Measurements from ENCODE around the gene PCP2.
A peak's percentile ranks its signal among the peaks of the same experiment; 100 is the strongest.

The PCP2 gene

GRCh38 chr19:7618771-7619510 lies 14.6 kb downstream of the PCP2 start:
- peak; percentile 0 for DNase-seq

GRCh38 chr19:7618348-7618747 lies 15.2 kb downstream of the PCP2 start:
- peak; percentile 1 for DNase-seq

GRCh38 chr19:7617735-7618134 lies 15.8 kb downstream of the PCP2 start:
- DNase-seq = no peak

GRCh38 chr19:7617172-7617571 lies 16.3 kb downstream of the PCP2 start:
- no peak for DNase-seq

- no peak for DNase-seq
These were observed 18.4 kb downstream of the PCP2 start for GRCh38 chr19:7614859-7615741.

- no peak for DNase-seq
These were observed 20.9 kb downstream of the PCP2 start for GRCh38 chr19:7612282-7613274.

GRCh38 chr19:7611541-7612279 lies 21.8 kb downstream of the PCP2 start:
- DNase-seq = no peak

- DNase-seq = no peak
These were observed 22.9 kb downstream of the PCP2 start for GRCh38 chr19:7610491-7611240.

- no peak for DNase-seq
These were observed 25.5 kb downstream of the PCP2 start for GRCh38 chr19:7607874-7608560.

- no peak for DNase-seq
These were observed 26.2 kb downstream of the PCP2 start for GRCh38 chr19:7607212-7607873.

- no peak for DNase-seq
These were observed 27.2 kb downstream of the PCP2 start for GRCh38 chr19:7606289-7606688.

GRCh38 chr19:7605490-7606222 lies 27.9 kb downstream of the PCP2 start:
- DNase-seq = no peak

GRCh38 chr19:7603919-7604318 lies 29.6 kb downstream of the PCP2 start:
- no peak for DNase-seq

- DNase-seq = no peak
These were observed 30.5 kb downstream of the PCP2 start for GRCh38 chr19:7602935-7603497.

GRCh38 chr19:7602240-7602934 lies 31.1 kb downstream of the PCP2 start:
- no peak for DNase-seq

- no peak for DNase-seq
These were observed 32.8 kb downstream of the PCP2 start for GRCh38 chr19:7600721-7601120.

GRCh38 chr19:7598180-7598579 lies 35.3 kb downstream of the PCP2 start:
- DNase-seq = no peak

GRCh38 chr19:7597689-7598088 lies 35.8 kb downstream of the PCP2 start:
- DNase-seq = no peak
